GM20000 (cell line): Measurements from ENCODE around the gene SLCO4A1.

Source experiments
- DNase-seq: peaks from one replicate; pipeline ENCODE4 v3.0.0; 2012; ENCODE audit warnings: low spot score
- CTCF ChIP-seq: IDR thresholded peaks from 2 replicates; pipeline ENCODE4 v1.5.1; 2012; ENCODE audit warnings: mild to moderate bottlenecking, control low read depth; ENCODE audit errors: extremely low read depth, missing control alignments

SLCO4A1 gene

DNA sequence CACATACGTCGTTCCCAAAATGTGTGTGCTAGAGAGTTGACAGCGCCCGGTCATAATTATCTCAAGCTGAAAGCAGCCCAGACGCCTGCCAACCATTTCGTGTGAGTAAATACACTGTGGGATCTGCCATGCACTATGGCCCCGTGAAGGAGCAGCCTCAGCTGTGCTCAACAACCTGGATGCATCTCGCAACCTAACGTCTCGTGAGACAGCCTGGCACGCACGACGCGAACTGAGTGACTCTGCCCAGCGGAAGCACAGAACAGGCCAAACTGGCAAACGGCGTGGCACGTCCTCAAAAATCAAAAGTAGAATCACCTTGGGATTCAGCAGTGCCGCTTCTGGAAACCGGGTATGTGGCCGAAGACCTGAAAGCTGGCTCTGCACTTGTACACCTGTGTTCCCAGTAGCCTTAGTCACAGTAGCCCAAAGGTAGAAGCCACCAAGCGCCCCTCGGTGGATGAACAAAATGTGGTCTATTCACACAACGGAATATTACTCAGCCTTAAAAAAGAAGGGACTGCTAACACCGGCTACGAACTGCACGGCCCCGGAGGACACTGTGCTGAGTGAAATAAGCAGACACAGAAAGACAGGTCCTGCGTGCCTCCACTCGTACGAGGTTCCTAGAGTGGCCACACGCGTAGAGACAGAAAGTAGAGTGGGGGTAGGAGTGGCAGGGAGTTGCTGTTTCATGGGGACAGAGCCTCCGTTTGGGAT, 27.2 kb upstream of the SLCO4A1 start:
- DNase-seq, result no peak
- TF ChIP-seq CTCF, result no peak

DNA sequence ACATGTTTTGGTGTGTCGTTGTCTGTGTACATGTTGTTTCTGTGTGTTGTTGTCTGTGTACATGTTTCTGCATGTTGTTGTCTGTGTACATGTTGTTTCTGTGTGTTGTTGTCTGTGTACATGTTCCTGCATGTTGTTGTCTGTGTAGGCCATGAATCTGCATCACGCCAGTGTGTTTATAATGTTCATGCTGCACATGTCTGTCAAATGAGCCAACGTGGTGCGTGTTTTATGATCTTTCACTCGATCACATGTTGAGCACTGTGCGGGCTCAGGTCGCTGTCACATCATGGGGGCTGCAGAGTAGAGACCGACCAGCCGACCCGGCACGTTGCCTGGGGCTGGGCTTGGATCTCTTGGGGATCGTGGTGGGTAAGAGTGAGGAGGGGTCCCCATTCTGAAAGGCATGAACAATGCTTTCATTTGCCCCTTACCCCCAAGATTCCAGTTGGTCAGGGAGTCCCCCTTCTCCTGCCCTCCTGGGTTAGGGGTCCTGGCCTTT, 26.5 kb upstream of the SLCO4A1 start:
- DNase-seq, result no peak
- TF ChIP-seq CTCF, result no peak

- peak; percentile 97 for TF ChIP-seq CTCF
- DNase-seq, result peak; percentile 90
Observed at GRCh38 chr20:62616728-62617621, 25.3 kb upstream of the SLCO4A1 start.

DNA sequence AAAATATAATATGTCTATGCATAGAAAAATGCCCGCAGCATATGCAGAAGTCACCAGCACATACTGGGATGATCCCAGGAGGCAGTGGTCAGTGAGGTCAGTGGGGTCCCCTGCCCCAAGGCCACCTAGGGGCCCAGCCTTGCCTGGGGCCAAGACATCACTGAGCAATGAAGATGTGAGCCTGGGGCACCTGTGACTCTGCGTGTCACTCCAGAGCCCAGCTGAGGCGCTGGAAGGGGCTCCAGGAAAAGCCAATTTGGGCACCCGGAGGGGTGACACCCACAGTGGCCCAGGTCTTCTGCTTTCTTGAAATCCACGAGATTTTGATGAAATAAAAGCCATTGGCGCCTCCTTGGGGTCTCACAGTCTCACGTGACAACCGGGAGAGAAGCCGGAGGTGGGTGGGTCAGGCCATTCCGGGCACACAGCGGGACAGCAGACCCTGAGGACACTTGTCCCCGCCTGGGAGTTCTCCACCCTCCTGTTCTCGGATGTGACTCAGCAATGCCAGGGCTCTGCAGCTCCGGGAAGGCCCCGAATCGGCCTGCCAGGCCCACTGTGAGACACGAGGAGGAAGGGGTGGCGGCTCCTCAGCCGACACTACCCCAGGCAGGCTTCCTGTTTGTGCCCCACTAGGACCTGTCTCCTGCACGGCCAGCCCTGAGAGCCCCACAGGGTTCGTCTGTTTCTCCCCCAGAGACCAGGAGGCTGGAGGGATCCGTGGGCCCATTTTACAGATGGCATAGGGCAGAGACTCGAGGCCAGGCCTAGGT, 24.4 kb upstream of the SLCO4A1 start:
- TF ChIP-seq CTCF, result no peak
- peak; percentile 70 for DNase-seq

DNA sequence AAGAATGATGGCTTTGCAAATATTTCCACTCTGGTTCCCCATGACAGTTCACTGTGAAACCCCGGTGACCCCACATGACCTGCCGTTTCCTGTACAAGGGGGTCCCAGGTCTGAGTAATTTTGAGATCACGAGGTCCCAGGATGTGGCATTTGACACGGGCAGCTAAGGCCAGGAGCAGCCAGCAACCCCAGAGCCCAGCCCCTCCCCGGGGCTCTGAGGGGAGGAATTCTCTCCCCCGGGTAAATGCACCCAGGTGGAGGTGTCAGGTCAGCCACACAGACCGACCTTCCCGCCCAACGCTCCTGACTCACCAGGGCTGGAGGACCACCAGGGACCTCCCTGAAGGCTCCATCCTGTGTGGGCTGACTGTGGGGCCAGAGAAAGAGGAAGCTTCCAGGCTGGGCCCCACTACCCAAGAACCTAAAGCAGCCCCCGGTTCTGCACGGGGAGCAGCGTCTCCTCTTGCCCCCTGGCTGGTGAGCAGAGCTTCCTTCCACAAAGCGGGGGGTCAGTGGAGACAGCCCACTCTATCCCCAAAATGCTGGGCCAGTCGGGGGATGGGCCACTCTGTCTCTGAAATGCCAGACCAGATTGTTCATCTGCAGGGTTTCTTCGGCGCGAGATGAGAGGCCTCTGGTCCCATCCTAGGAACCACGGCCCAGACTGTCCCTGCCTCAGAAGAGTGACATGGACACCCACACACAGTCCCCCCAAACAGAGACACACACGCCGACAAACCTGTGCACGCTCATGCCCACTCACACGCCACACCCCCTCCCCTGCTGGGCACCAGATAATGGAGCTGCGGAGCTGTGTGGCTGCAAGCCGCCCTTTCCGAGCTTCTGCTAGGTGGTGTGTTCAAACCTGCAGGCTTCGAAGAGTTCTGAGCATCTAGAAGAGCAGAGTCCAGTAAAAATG, 23.4 kb upstream of the SLCO4A1 start:
- peak; percentile 76 for DNase-seq
- no peak for TF ChIP-seq CTCF

DNA sequence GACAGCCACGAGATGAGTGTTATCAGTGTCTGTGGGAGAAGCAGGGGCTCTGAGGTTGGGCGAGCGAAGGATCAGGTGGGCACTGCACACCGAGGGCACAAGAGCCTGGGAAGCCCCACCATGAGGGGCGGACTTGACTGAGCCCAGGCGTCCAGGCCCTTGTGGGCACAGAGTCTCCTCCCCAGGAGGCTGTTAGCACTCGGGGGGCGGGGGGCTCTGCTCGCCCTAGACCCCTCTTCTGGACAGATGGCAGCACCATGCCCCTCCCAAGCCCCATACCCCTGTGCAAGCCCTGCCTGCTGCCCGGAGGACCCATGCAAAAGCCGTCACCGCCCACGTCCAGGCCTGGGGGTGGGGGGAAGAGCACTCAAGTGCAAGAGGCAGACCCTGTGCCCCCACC, 21.7 kb upstream of the SLCO4A1 start:
- no peak for TF ChIP-seq CTCF
- no peak for DNase-seq
